PC-9 (cell line): ENCODE measurements around the gene PITPNC1.
"Not testable (repeated sequence)": the region's sequence is repeated elsewhere in the genome, so short reads cannot be mapped to it uniquely, and the experiment has no call there.

ENCODE experiments used
- EZH2 ChIP-seq: fragments of 200-600 bp; sonication (generic); IDR thresholded peaks from 2 replicates; pipeline ENCODE4 v1.8.0; 2017; ENCODE audit warnings: antibody characterized with exemption, low read depth
- TF ChIP-seq, protein P1 (sequence below): fragments of 200-600 bp; sonication (generic); conservative IDR thresholded peaks from 2 replicates; pipeline ENCODE4 v1.6.1; 2017; ENCODE audit warnings: mixed run types, antibody characterized with exemption, mild to moderate bottlenecking, moderate library complexity

DNA sequence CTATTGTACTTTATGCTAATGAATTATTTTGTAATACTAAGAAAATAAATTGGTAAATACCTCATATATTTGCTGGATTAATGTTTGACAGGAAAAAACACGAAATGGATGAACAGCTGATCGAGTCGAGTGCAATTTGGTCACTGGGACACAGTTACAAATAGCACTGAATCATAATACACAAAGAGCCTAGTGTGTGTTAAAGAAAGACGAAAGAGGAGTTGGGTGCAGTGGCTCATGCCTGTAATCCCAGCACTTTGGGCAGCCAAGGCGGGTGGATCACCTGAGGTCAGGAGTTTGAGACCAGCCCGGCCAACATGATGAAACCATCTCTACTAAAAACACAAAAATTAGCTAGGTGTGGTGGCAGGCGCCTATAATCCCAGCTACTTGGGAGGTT, 38.7 kb upstream of the PITPNC1 start:
- TF ChIP-seq, protein P1, sequence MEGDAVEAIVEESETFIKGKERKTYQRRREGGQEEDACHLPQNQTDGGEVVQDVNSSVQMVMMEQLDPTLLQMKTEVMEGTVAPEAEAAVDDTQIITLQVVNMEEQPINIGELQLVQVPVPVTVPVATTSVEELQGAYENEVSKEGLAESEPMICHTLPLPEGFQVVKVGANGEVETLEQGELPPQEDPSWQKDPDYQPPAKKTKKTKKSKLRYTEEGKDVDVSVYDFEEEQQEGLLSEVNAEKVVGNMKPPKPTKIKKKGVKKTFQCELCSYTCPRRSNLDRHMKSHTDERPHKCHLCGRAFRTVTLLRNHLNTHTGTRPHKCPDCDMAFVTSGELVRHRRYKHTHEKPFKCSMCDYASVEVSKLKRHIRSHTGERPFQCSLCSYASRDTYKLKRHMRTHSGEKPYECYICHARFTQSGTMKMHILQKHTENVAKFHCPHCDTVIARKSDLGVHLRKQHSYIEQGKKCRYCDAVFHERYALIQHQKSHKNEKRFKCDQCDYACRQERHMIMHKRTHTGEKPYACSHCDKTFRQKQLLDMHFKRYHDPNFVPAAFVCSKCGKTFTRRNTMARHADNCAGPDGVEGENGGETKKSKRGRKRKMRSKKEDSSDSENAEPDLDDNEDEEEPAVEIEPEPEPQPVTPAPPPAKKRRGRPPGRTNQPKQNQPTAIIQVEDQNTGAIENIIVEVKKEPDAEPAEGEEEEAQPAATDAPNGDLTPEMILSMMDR: 0 out of 2 replicates have a peak, but pooled peaks have one; percentile 16
- not testable (repeated sequence) for TF ChIP-seq EZH2
